Measurements from ENCODE around the gene TMEM200A. TPM values are rescaled to one million over a fixed set of nuclear protein-coding genes. Genes with fewer than 3 reads are reported as not detected.

The TMEM200A gene
- total RNA-seq, 4 donors from 2014 or later: 0.76 to 1.2 (median 0.93) TPM

- Histone ChIP-seq H3K4me3 (no peak overlapping the region), H3K9me3 (no peaks in the 10 kb centered on the region), H3K27me3 (peaks cover 21% of the 10 kb centered on the region), H3K4me1 (peaks cover 23% of the 10 kb centered on the region), H3K27ac (no peak overlapping the region), H3K36me3 (no peaks in the 10 kb centered on the region)
- no peak for TF ChIP-seq CTCF (IDR thresholded peaks at IDR 0.05)
- TF ChIP-seq EP300 (IDR thresholded peaks at IDR 0.05): no peak
- TF ChIP-seq POLR2A (IDR thresholded peaks at IDR 0.05): no peak
- no peak for TF ChIP-seq POLR2AphosphoS5 (IDR thresholded peaks at IDR 0.05)
- 50% methylated on average over 4 of the region's 4 CpGs for WGBS
- no peak for DNase-seq (ENCODE audit: low spot score in 2 of 2)
These were observed 3.7 kb upstream of the TMEM200A start for GRCh38 chr6:130362128-130362527.

GRCh38 chr6:130364224-130364780 is 1.5 kb upstream of the TMEM200A start:
- Histone ChIP-seq H3K9me3 (no peaks in the 10 kb centered on the region), H3K36me3 (no peaks in the 10 kb centered on the region), H3K4me3 (no peak overlapping the region), H3K4me1 (peaks cover 27% of the 10 kb centered on the region), H3K27me3 (peaks cover 21% of the 10 kb centered on the region), H3K27ac (no peak overlapping the region)
- no peak for DNase-seq (ENCODE audit: low spot score in 2 of 2)
- TF ChIP-seq POLR2AphosphoS5 (IDR thresholded peaks at IDR 0.05): no peak
- TF ChIP-seq EP300 (IDR thresholded peaks at IDR 0.05): no peak
- TF ChIP-seq CTCF (IDR thresholded peaks at IDR 0.05): no peak
- TF ChIP-seq POLR2A (IDR thresholded peaks at IDR 0.05): no peak
- WGBS: 39% methylated on average over 3 of the region's 3 CpGs

GRCh38 chr6:130366107-130367005 is 539 bp downstream of the TMEM200A start:
- Histone ChIP-seq H3K27me3 (peaks cover 21% of the 10 kb centered on the region), H3K4me3 (peak overlapping the region; percentile 80), H3K36me3 (no peaks in the 10 kb centered on the region), H3K27ac (peak overlapping the region; percentile 71), H3K9me3 (no peaks in the 10 kb centered on the region), H3K4me1 (peaks cover 27% of the 10 kb centered on the region)
- TF ChIP-seq POLR2A (IDR thresholded peaks at IDR 0.05) (no peak), CTCF (IDR thresholded peaks at IDR 0.05) (no peak), EP300 (IDR thresholded peaks at IDR 0.05) (no peak), POLR2AphosphoS5 (IDR thresholded peaks at IDR 0.05) (no peak)
- 1% methylated on average over 25 of the region's 65 CpGs for WGBS
- DNase-seq (ENCODE audit: low spot score in 2 of 2): peak; percentile 74 to 82

GRCh38 chr6:130367767-130368166 is 1.9 kb downstream of the TMEM200A start:
- no peak overlapping the region for H3K4me3 ChIP-seq
- TF ChIP-seq POLR2AphosphoS5 (IDR thresholded peaks at IDR 0.05): no peak
- TF ChIP-seq EP300 (IDR thresholded peaks at IDR 0.05): no peak
- no peak for TF ChIP-seq POLR2A (IDR thresholded peaks at IDR 0.05)
- no peak for TF ChIP-seq CTCF (IDR thresholded peaks at IDR 0.05)
- H3K27me3 ChIP-seq: peaks cover 21% of the 10 kb centered on the region
- no peak for DNase-seq (ENCODE audit: low spot score in 2 of 2)
- H3K27ac ChIP-seq: no peak overlapping the region
- H3K4me1 ChIP-seq: peaks cover 27% of the 10 kb centered on the region
- no peaks in the 10 kb centered on the region for H3K9me3 ChIP-seq
- 64% methylated on average over 1 of the region's 1 CpG for WGBS
- no peaks in the 10 kb centered on the region for H3K36me3 ChIP-seq

- Histone ChIP-seq H3K27ac (no peak overlapping the region), H3K27me3 (peaks cover 21% of the 10 kb centered on the region), H3K9me3 (no peaks in the 10 kb centered on the region), H3K4me3 (no peak overlapping the region), H3K36me3 (no peaks in the 10 kb centered on the region), H3K4me1 (peaks cover 27% of the 10 kb centered on the region)
- TF ChIP-seq POLR2AphosphoS5 (IDR thresholded peaks at IDR 0.05): no peak
- no peak for TF ChIP-seq EP300 (IDR thresholded peaks at IDR 0.05)
- TF ChIP-seq POLR2A (IDR thresholded peaks at IDR 0.05): no peak
- TF ChIP-seq CTCF (IDR thresholded peaks at IDR 0.05): no peak
- no peak for DNase-seq (ENCODE audit: low spot score in 2 of 2)
- WGBS: 79% methylated on average over 1 of the region's 1 CpG
These were observed 2.8 kb downstream of the TMEM200A start for GRCh38 chr6:130368576-130368975.
